Esophagus squamous epithelium (tissue), 5 donors: ENCODE data around the gene RTP5. TPM values are rescaled to one million over a fixed set of nuclear protein-coding genes. Genes with fewer than 3 reads are reported as not detected.
"Not testable (repeated sequence)": the region's sequence is repeated elsewhere in the genome, so short reads cannot be mapped to it uniquely, and the experiment has no call there.

ENCODE experiments used
- DNase-seq: peaks from one replicate; lab custom pipeline; 2025; lab: John Stamatoyannopoulos, UW
- H3K27ac ChIP-seq, 4 donors: fragments of 200-600 bp; sonication (generic); one replicate each; pipeline ENCODE4 v1.5.1; 2016 to 2019; ENCODE audit warnings: mild to moderate bottlenecking in 1 of 4
- H3K27me3 ChIP-seq, 4 donors: fragments of 200-600 bp; sonication (generic); 1 replicate in 3 of 4; 2 replicates in 1 of 4; pipeline versions ENCODE4 v1.5.1 to v1.6.0; 2017 to 2021; ENCODE audit warnings: antibody characterized with exemption in 1 of 4
- H3K36me3 ChIP-seq, 3 donors: fragments of 200-600 bp; sonication (generic); one replicate each; pipeline ENCODE4 v1.5.1; 2016 to 2019
- H3K4me1 ChIP-seq, 3 donors: fragments of 200-600 bp; sonication (generic); one replicate each; pipeline ENCODE4 v1.5.1; 2017 to 2019
- H3K4me3 ChIP-seq, 4 donors: fragments of 200-600 bp; sonication (generic); 1 replicate in 3 of 4; 2 replicates in 1 of 4; pipeline ENCODE4 v1.5.1; 2016 to 2019; ENCODE audit warnings: mild to moderate bottlenecking in 2 of 4, moderate library complexity in 1 of 4
- H3K9me3 ChIP-seq, 3 donors: fragments of 200-600 bp; sonication (generic); one replicate each; pipeline ENCODE4 v1.5.1; 2016 to 2019
- CTCF ChIP-seq, 6 experiments: fragments of 450-650 bp in 4 of 6; fragments of 200-600 bp in 2 of 6; sonication (generic) in 2 of 6; IDR thresholded peaks; one replicate each; pipeline ENCODE4 v1.5.1; 2016 to 2019; ENCODE audit warnings: antibody characterized with exemption in 6 of 6, mild to moderate bottlenecking in 4 of 6, moderate library complexity in 4 of 6
- POLR2A ChIP-seq, 4 donors: fragments of 450-650 bp; IDR thresholded peaks; one replicate each; pipeline ENCODE4 v1.6.1; 2017; ENCODE audit warnings: antibody characterized with exemption in 4 of 4, mild to moderate bottlenecking in 4 of 4, moderate library complexity in 3 of 4
- WGBS, 2 donors: methylation state at CpG; one replicate each; pipeline ENCODE4 v1.1.5; 2018; 5-methylcytosine and 5-hydroxymethylcytosine counted together
- intact Hi-C: fragments of 100-400 bp; cut with DNase I; formaldehyde crosslinking; loops from one replicate; pipeline ENCODE4 v1.15.0; 2022
- total RNA-seq, 4 donors: library from RNA; depleted of rRNA; stranded (reverse); fragments of >200 nt; gene quantifications; one replicate each; pipeline ENCODE4 v1.1.0, GENCODE V29; 2016
- donor health status: DM: yes; HTN: yes; CAD: no.

The RTP5 gene
- under 1 TPM in 2 of 4 donors, not detected in 2; 0.12 to 0.19 TPM for total RNA-seq

- H3K4me3 ChIP-seq, result no peak within 1 kb of the TSS
- peaks cover 0 to 82% (median 0%) of the 10 kb centered on the region in 4 donors for H3K27me3 ChIP-seq
- H3K9me3 ChIP-seq, result no peaks in the 10 kb centered on the region
- intact Hi-C loops, result no loop called here
- 34 to 58% methylated on average over 13 to 22 of the region's 33 CpGs for WGBS, 2 donors
- H3K27ac ChIP-seq, result peak within 1 kb of the TSS in 1 of 4 donors; percentile 39
- peaks cover 0 to 26% (median 3%) of the 10 kb centered on the region in 3 donors for H3K4me1 ChIP-seq
- no peak for TF ChIP-seq POLR2A (IDR thresholded peaks at IDR 0.05)
- TF ChIP-seq CTCF (IDR thresholded peaks at IDR 0.05), result no peak
- DNase-seq, result no peak
- no peaks in the 10 kb centered on the region for H3K36me3 ChIP-seq
Measured at GRCh38 chr2:241869087-241869961, at the start of gene RTP5. Gene RTP5, plus strand, starts transcription at chr2:241869729. Its CDS starts 28 bp downstream, at chr2:241869757.

GRCh38 chr2:241819947-241820624, 49.4 kb upstream of the RTP5 start:
- WGBS, 2 donors, result 81 to 84% methylated on average over 7 to 8 of the region's 27 CpGs
- DNase-seq, result not testable (repeated sequence)

GRCh38 chr2:241820625-241821384, 48.7 kb upstream of the RTP5 start:
- Histone ChIP-seq H3K4me1 (peaks cover 0 to 8% (median 0%) of the 10 kb centered on the region in 3 donors), H3K36me3 (no peaks in the 10 kb centered on the region), H3K27me3 (peaks cover 0 to 51% (median 0%) of the 10 kb centered on the region in 4 donors), H3K27ac (no peak overlapping the region), H3K9me3 (no peaks in the 10 kb centered on the region), H3K4me3 (no peak overlapping the region)
- 67 to 76% methylated on average over 7 to 17 of the region's 31 CpGs for WGBS, 2 donors
- no peak for TF ChIP-seq CTCF (IDR thresholded peaks at IDR 0.05)
- no peak for DNase-seq
- intact Hi-C loops, result no loop called here

More at GRCh38 chr2:241819947-241820624, 49.4 kb upstream of the RTP5 start:
- intact Hi-C loops, H3K27ac ChIP-seq, H3K9me3 ChIP-seq, H3K36me3 ChIP-seq, H3K4me1 ChIP-seq, H3K4me3 ChIP-seq: not testable (repeated sequence)
- H3K27me3 ChIP-seq, result peaks cover 0 to 58% (median 0%) of the 10 kb centered on the region in 4 donors

GRCh38 chr2:241821460-241822263, 47.9 kb upstream of the RTP5 start:
- peaks cover 0 to 50% (median 0%) of the 10 kb centered on the region in 4 donors for H3K27me3 ChIP-seq
- H3K4me1 ChIP-seq, result peaks cover 0 to 8% (median 0%) of the 10 kb centered on the region in 3 donors
- H3K36me3 ChIP-seq, result no peaks in the 10 kb centered on the region
- TF ChIP-seq POLR2A (IDR thresholded peaks at IDR 0.05) (no peak), CTCF (IDR thresholded peaks at IDR 0.05) (no peak)
- H3K9me3 ChIP-seq, result peaks cover 0 to 6% (median under 1%) of the 10 kb centered on the region in 3 donors
- peak overlapping the region in 1 of 4 donors; percentile 21 for H3K4me3 ChIP-seq
- intact Hi-C loops, result no loop called here
- H3K27ac ChIP-seq, result no peak overlapping the region
- no peak for DNase-seq
- WGBS, 2 donors, result 46 to 55% methylated on average over 14 to 16 of the region's 28 CpGs

- DNase-seq, result no peak
- 59 to 73% methylated on average over 9 to 10 of the region's 14 CpGs for WGBS, 2 donors
- intact Hi-C loops, result no loop called here
Measured at GRCh38 chr2:241822264-241822623, 47.3 kb upstream of the RTP5 start.

More at GRCh38 chr2:241822264-241822623, 47.3 kb upstream of the RTP5 start:
- Histone ChIP-seq H3K27ac (no peak overlapping the region), H3K27me3 (peaks cover 0 to 44% (median 0%) of the 10 kb centered on the region in 4 donors), H3K4me3 (no peak overlapping the region), H3K36me3 (no peaks in the 10 kb centered on the region), H3K4me1 (peaks cover 0 to 4% (median 0%) of the 10 kb centered on the region in 3 donors), H3K9me3 (peaks cover 0 to 12% (median 6%) of the 10 kb centered on the region in 3 donors)
- TF ChIP-seq CTCF (IDR thresholded peaks at IDR 0.05), result no peak
- TF ChIP-seq POLR2A (IDR thresholded peaks at IDR 0.05), result no peak
